Fibroblast of peridontal ligament (primary cell): ENCODE data around the gene AVPR1A.

Experiments
- DNase-seq: peaks from one replicate; pipeline ENCODE4 v3.0.0-alpha.2; 2010; ENCODE audit errors: extremely low read depth

AVPR1A gene

GRCh38 chr12:63095369-63095980, 55.5 kb downstream of the AVPR1A start:
- no peak for DNase-seq

- no peak for DNase-seq
Measured at GRCh38 chr12:63093711-63094110, 57.3 kb downstream of the AVPR1A start.

GRCh38 chr12:63093084-63093483, 57.9 kb downstream of the AVPR1A start:
- no peak for DNase-seq
